Activated naive CD4-positive, alpha-beta T cell treated with anti-CD3 and anti-CD28 coated beads for 36 hours (primary cell): ENCODE results near the gene STRN4. TPM values are rescaled to one million over a fixed set of nuclear protein-coding genes. Genes with fewer than 3 reads are reported as not detected.
A peak's percentile ranks its signal among the peaks of the same experiment; 100 is the strongest.

Source experiments
- CTCF ChIA-PET: fragments of 350-600 bp; sonication (Branson Sonifier 250); formaldehyde crosslinking; loops from one replicate; lab custom pipeline; 2021; ENCODE audit warnings: antibody characterized with exemption; lab: Charles Lee
- DNase-seq: peaks from one replicate; pipeline ENCODE4 v3.0.0-alpha.2; 2020
- H3K27ac Mint-ChIP-seq: one replicate; pipeline ENCODE4 v1.8.0; 2021; ENCODE audit warnings: mild to moderate bottlenecking, mixed read lengths
- H3K27me3 Mint-ChIP-seq: one replicate; pipeline ENCODE4 v1.8.0; 2021; ENCODE audit warnings: low read depth, mixed read lengths
- H3K36me3 Mint-ChIP-seq: one replicate; pipeline ENCODE4 v1.8.0; 2021; ENCODE audit warnings: low read depth, mixed read lengths
- H3K4me1 Mint-ChIP-seq: one replicate; pipeline ENCODE4 v1.8.0; 2021; ENCODE audit warnings: low read depth, mixed read lengths
- H3K4me3 Mint-ChIP-seq: one replicate; pipeline ENCODE4 v1.8.0; 2021; ENCODE audit warnings: mild to moderate bottlenecking, moderate library complexity, mixed read lengths
- H3K9me3 Mint-ChIP-seq: one replicate; pipeline ENCODE4 v1.8.0; 2021; ENCODE audit warnings: mixed read lengths
- intact Hi-C: fragments of 100-400 bp; cut with micrococcal nuclease; formaldehyde crosslinking; loops from one replicate; pipeline ENCODE4 v1.15.1; 2023
- total RNA-seq, 2 experiments: library from RNA; stranded (reverse); gene quantifications; one replicate each; pipeline ENCODE4 v1.2.3, GENCODE V29; 2021

Gene STRN4
- total RNA-seq, 2 experiments from 2014 or later = 59.2 to 63.2 TPM

- no peak for DNase-seq
- CTCF ChIA-PET = interaction anchor here (0.6 to 1.3 kb wide), 5 partner anchors 9 to 475 kb away, joined by 3 to 8 read pairs (median 3); no protein-coding TSS in a partner anchor
- peaks cover 17% of the 10 kb centered on the region for H3K4me1 Mint-ChIP-seq
- peaks cover 18% of the 10 kb centered on the region for H3K36me3 Mint-ChIP-seq
- intact Hi-C loops = no loop called here
- no peaks in the 10 kb centered on the region for H3K27me3 Mint-ChIP-seq
- H3K9me3 Mint-ChIP-seq = no peaks in the 10 kb centered on the region
- no peak overlapping the region for H3K27ac Mint-ChIP-seq
- H3K4me3 Mint-ChIP-seq = no peak overlapping the region
These were observed 9.0 kb downstream of the STRN4 start for GRCh38 chr19:46737298-46737654.

- Mint-ChIP-seq H3K9me3 (no peaks in the 10 kb centered on the region), H3K27me3 (no peaks in the 10 kb centered on the region), H3K4me1 (peaks cover 19% of the 10 kb centered on the region), H3K4me3 (no peak overlapping the region), H3K27ac (no peak overlapping the region), H3K36me3 (peaks cover 22% of the 10 kb centered on the region)
- DNase-seq = no peak
- CTCF ChIA-PET = interaction anchor here (0.6 to 1.3 kb wide), 3 partner anchors 8 to 476 kb away, joined by 3 to 8 read pairs (median 4); no protein-coding TSS in a partner anchor
- intact Hi-C loops = no loop called here
These were observed 9.5 kb downstream of the STRN4 start for GRCh38 chr19:46736531-46737297.

GRCh38 chr19:46733690-46734292 lies 12.5 kb downstream of the STRN4 start:
- intact Hi-C loops = no loop called here
- no peak overlapping the region for H3K27ac Mint-ChIP-seq
- no peak overlapping the region for H3K4me3 Mint-ChIP-seq
- H3K27me3 Mint-ChIP-seq = no peaks in the 10 kb centered on the region
- DNase-seq = no peak
- peaks cover 31% of the 10 kb centered on the region for H3K36me3 Mint-ChIP-seq
- CTCF ChIA-PET = interaction anchor here (1.5 to 1.6 kb wide), 2 partner anchors 10 to 30 kb away, joined by 3 to 6 read pairs; no protein-coding TSS in a partner anchor
- no peaks in the 10 kb centered on the region for H3K9me3 Mint-ChIP-seq
- peaks cover 11% of the 10 kb centered on the region for H3K4me1 Mint-ChIP-seq

- Mint-ChIP-seq H3K36me3 (peaks cover 33% of the 10 kb centered on the region), H3K27me3 (no peaks in the 10 kb centered on the region), H3K9me3 (no peaks in the 10 kb centered on the region), H3K4me3 (no peak overlapping the region), H3K27ac (no peak overlapping the region), H3K4me1 (peaks cover 14% of the 10 kb centered on the region)
- CTCF ChIA-PET = interaction anchor here (1.5 to 1.6 kb wide), 2 partner anchors 9 to 29 kb away, joined by 3 to 6 read pairs; no protein-coding TSS in a partner anchor
- intact Hi-C loops = no loop called here
- no peak for DNase-seq
These were observed 13.1 kb downstream of the STRN4 start for GRCh38 chr19:46732966-46733689.

- peaks cover 14% of the 10 kb centered on the region for H3K4me1 Mint-ChIP-seq
- no peak overlapping the region for H3K4me3 Mint-ChIP-seq
- H3K9me3 Mint-ChIP-seq = no peaks in the 10 kb centered on the region
- H3K27ac Mint-ChIP-seq = peak overlapping the region; percentile 28
- H3K36me3 Mint-ChIP-seq = peaks cover 31% of the 10 kb centered on the region
- intact Hi-C loops = no loop called here
- no peak for DNase-seq
- CTCF ChIA-PET = interaction anchor here (1.6 to 6.0 kb wide), 2 partner anchors 28 to 29 kb away, joined by 6 to 81 read pairs; no protein-coding TSS in a partner anchor
- H3K27me3 Mint-ChIP-seq = no peaks in the 10 kb centered on the region
These were observed 13.9 kb downstream of the STRN4 start for GRCh38 chr19:46732172-46732938.

GRCh38 chr19:46731584-46731983 lies 14.7 kb downstream of the STRN4 start:
- DNase-seq = no peak
- peaks cover 14% of the 10 kb centered on the region for H3K4me1 Mint-ChIP-seq
- no peaks in the 10 kb centered on the region for H3K27me3 Mint-ChIP-seq
- no peak overlapping the region for H3K4me3 Mint-ChIP-seq
- peak overlapping the region; percentile 28 for H3K27ac Mint-ChIP-seq
- intact Hi-C loops = no loop called here
- CTCF ChIA-PET = interaction anchor here (0.5 to 6.0 kb wide), 4 partner anchors 23 to 963 kb away, joined by 3 to 81 read pairs (median 4); partner anchors contain the start of gene SIX5
- H3K9me3 Mint-ChIP-seq = no peaks in the 10 kb centered on the region
- H3K36me3 Mint-ChIP-seq = peaks cover 31% of the 10 kb centered on the region

GRCh38 chr19:46731007-46731501 lies 15.2 kb downstream of the STRN4 start:
- H3K9me3 Mint-ChIP-seq = no peaks in the 10 kb centered on the region
- H3K4me3 Mint-ChIP-seq = no peak overlapping the region
- CTCF ChIA-PET = interaction anchor here (0.5 to 6.0 kb wide), 6 partner anchors 11 to 962 kb away, joined by 3 to 81 read pairs (median 12); partner anchors contain the start of gene SIX5
- peaks cover 34% of the 10 kb centered on the region for H3K36me3 Mint-ChIP-seq
- peaks cover 14% of the 10 kb centered on the region for H3K4me1 Mint-ChIP-seq
- intact Hi-C loops = no loop called here
- H3K27ac Mint-ChIP-seq = peak overlapping the region; percentile 24
- no peak for DNase-seq
- H3K27me3 Mint-ChIP-seq = no peaks in the 10 kb centered on the region

GRCh38 chr19:46730595-46730994 lies 15.7 kb downstream of the STRN4 start:
- CTCF ChIA-PET = interaction anchor here (0.5 to 6.0 kb wide), 8 partner anchors 11 to 117 kb away, joined by 3 to 81 read pairs (median 6); no protein-coding TSS in a partner anchor
- intact Hi-C loops = no loop called here
- no peak overlapping the region for H3K27ac Mint-ChIP-seq
- peaks cover 36% of the 10 kb centered on the region for H3K36me3 Mint-ChIP-seq
- no peak for DNase-seq
- H3K4me3 Mint-ChIP-seq = no peak overlapping the region
- peaks cover 14% of the 10 kb centered on the region for H3K4me1 Mint-ChIP-seq
- no peaks in the 10 kb centered on the region for H3K9me3 Mint-ChIP-seq
- H3K27me3 Mint-ChIP-seq = no peaks in the 10 kb centered on the region

- intact Hi-C loops = no loop called here
- no peak overlapping the region for H3K4me3 Mint-ChIP-seq
- DNase-seq = no peak
- no peaks in the 10 kb centered on the region for H3K27me3 Mint-ChIP-seq
- peaks cover 36% of the 10 kb centered on the region for H3K36me3 Mint-ChIP-seq
- no peak overlapping the region for H3K27ac Mint-ChIP-seq
- H3K4me1 Mint-ChIP-seq = peaks cover 14% of the 10 kb centered on the region
- no peaks in the 10 kb centered on the region for H3K9me3 Mint-ChIP-seq
- CTCF ChIA-PET = interaction anchor here (0.5 to 6.0 kb wide), 10 partner anchors 12 to 117 kb away, joined by 3 to 81 read pairs (median 4); no protein-coding TSS in a partner anchor
These were observed 16.1 kb downstream of the STRN4 start for GRCh38 chr19:46730187-46730586.

GRCh38 chr19:46729696-46730095 lies 16.6 kb downstream of the STRN4 start:
- CTCF ChIA-PET = interaction anchor here (0.6 to 6.0 kb wide), 15 partner anchors 12 to 202 kb away, joined by 3 to 81 read pairs (median 4); no protein-coding TSS in a partner anchor

More at GRCh38 chr19:46729696-46730095, 16.6 kb downstream of the STRN4 start:
- H3K9me3 Mint-ChIP-seq = no peaks in the 10 kb centered on the region
- peaks cover 14% of the 10 kb centered on the region for H3K4me1 Mint-ChIP-seq
- H3K27ac Mint-ChIP-seq = no peak overlapping the region
- no peaks in the 10 kb centered on the region for H3K27me3 Mint-ChIP-seq
- no peak overlapping the region for H3K4me3 Mint-ChIP-seq
- peaks cover 37% of the 10 kb centered on the region for H3K36me3 Mint-ChIP-seq
- DNase-seq = no peak
- intact Hi-C loops = loop anchor here (1.0 to 2.0 kb wide), 2 partner anchors 67 to 112 kb away; no protein-coding TSS in a partner anchor
